Measurements from ENCODE around the gene C1orf115. TPM values are rescaled to one million over a fixed set of nuclear protein-coding genes. Genes with fewer than 3 reads are reported as not detected.

The C1orf115 gene
- total and polyA plus RNA-seq, 9 of the 15 experiments (the other 6 are each of a cell fraction or from before 2014, with no cell fraction given) = not detected

Other genes with a start within 250 kb of the C1orf115 start
- gene MARK1, start 162.2 kb upstream of the C1orf115 start, total RNA-seq (2014; rRNA removed) = not detected in 2 replicates
- gene MARK1, start 162.2 kb upstream of the C1orf115 start, total RNA-seq (2014; rRNA removed; fragmentation: Illumina TruSeq; extraction: Trizol) = not detected in 2 replicates
- not detected in 2 replicates for gene MARK1, start 162.2 kb upstream of the C1orf115 start, total RNA-seq (2015; rRNA removed; fragmentation: Illumina TruSeq; extraction: Trizol)
- gene MARK1, start 162.2 kb upstream of the C1orf115 start, total RNA-seq (2021) = not detected in 2 replicates
- gene MARK1, start 162.2 kb upstream of the C1orf115 start, polyA plus RNA-seq (2011; rRNA removed) = not detected in 2 replicates
- gene MARK1, start 162.2 kb upstream of the C1orf115 start, polyA plus RNA-seq (2014; fragmentation: Illumina TruSeq; extraction: Trizol) = not detected in 2 replicates
- not detected for gene MARK1, start 162.2 kb upstream of the C1orf115 start, polyA plus RNA-seq (2014; fragmentation: Nextera tagmentation; extraction: Ambion mirVana)
- gene MARK1, start 162.2 kb upstream of the C1orf115 start, polyA plus RNA-seq (2014; rRNA removed) = not detected in 2 replicates
- gene MTARC2, start 58.0 kb downstream of the C1orf115 start, total RNA-seq (2014; rRNA removed) = not detected in 2 replicates
- gene MTARC2, start 58.0 kb downstream of the C1orf115 start, total RNA-seq (2014; rRNA removed; fragmentation: Illumina TruSeq; extraction: Trizol) = not detected in 2 replicates
- gene MTARC2, start 58.0 kb downstream of the C1orf115 start, total RNA-seq (2015; rRNA removed; fragmentation: Illumina TruSeq; extraction: Trizol) = not detected in 2 replicates
- 0.11 and 0.35 TPM in 2 replicates for gene MTARC2, start 58.0 kb downstream of the C1orf115 start, total RNA-seq (2021)
- not detected in 2 replicates for gene MTARC2, start 58.0 kb downstream of the C1orf115 start, polyA plus RNA-seq (2011; rRNA removed)
- gene MTARC2, start 58.0 kb downstream of the C1orf115 start, polyA plus RNA-seq (2014; fragmentation: Illumina TruSeq; extraction: Trizol) = not detected in 2 replicates
- gene MTARC2, start 58.0 kb downstream of the C1orf115 start, polyA plus RNA-seq (2014; fragmentation: Nextera tagmentation; extraction: Ambion mirVana) = under 1 TPM in 1 of 2 experiments, not detected in 1; 0.03 TPM
- not detected in 2 replicates for gene MTARC2, start 58.0 kb downstream of the C1orf115 start, polyA plus RNA-seq (2014; rRNA removed)
- gene MTARC1, start 96.5 kb downstream of the C1orf115 start, total RNA-seq (2014; rRNA removed) = not detected in 2 replicates
- not detected in 2 replicates for gene MTARC1, start 96.5 kb downstream of the C1orf115 start, total RNA-seq (2014; rRNA removed; fragmentation: Illumina TruSeq; extraction: Trizol)
- not detected in 2 replicates for gene MTARC1, start 96.5 kb downstream of the C1orf115 start, total RNA-seq (2015; rRNA removed; fragmentation: Illumina TruSeq; extraction: Trizol)
- gene MTARC1, start 96.5 kb downstream of the C1orf115 start, total RNA-seq (2021) = 0.11 TPM in 1 of 2 replicates, not detected in the other
- gene MTARC1, start 96.5 kb downstream of the C1orf115 start, polyA plus RNA-seq (2011; rRNA removed) = 0.14 TPM in 1 of 2 replicates, not detected in the other
- not detected in 2 replicates for gene MTARC1, start 96.5 kb downstream of the C1orf115 start, polyA plus RNA-seq (2014; fragmentation: Illumina TruSeq; extraction: Trizol)
- under 1 TPM in 1 of 2 experiments, not detected in 1; 0.07 TPM for gene MTARC1, start 96.5 kb downstream of the C1orf115 start, polyA plus RNA-seq (2014; fragmentation: Nextera tagmentation; extraction: Ambion mirVana)
- gene MTARC1, start 96.5 kb downstream of the C1orf115 start, polyA plus RNA-seq (2014; rRNA removed) = not detected in 2 replicates
- 2.2 and 2.6 TPM in 2 replicates for gene HLX, start 189.1 kb downstream of the C1orf115 start, total RNA-seq (2014; rRNA removed)
- 0.69 and 0.70 TPM in 2 replicates for gene HLX, start 189.1 kb downstream of the C1orf115 start, total RNA-seq (2014; rRNA removed; fragmentation: Illumina TruSeq; extraction: Trizol)
- gene HLX, start 189.1 kb downstream of the C1orf115 start, total RNA-seq (2015; rRNA removed; fragmentation: Illumina TruSeq; extraction: Trizol) = 1.2 and 1.7 TPM in 2 replicates
- 2.3 and 3.0 TPM in 2 replicates for gene HLX, start 189.1 kb downstream of the C1orf115 start, total RNA-seq (2021)
- 0.05 and 0.21 TPM in 2 replicates for gene HLX, start 189.1 kb downstream of the C1orf115 start, polyA plus RNA-seq (2011; rRNA removed)
- 1.6 and 2.8 TPM in 2 replicates for gene HLX, start 189.1 kb downstream of the C1orf115 start, polyA plus RNA-seq (2014; fragmentation: Illumina TruSeq; extraction: Trizol)
- gene HLX, start 189.1 kb downstream of the C1orf115 start, polyA plus RNA-seq (2014; fragmentation: Nextera tagmentation; extraction: Ambion mirVana) = under 1 TPM; 0.10 TPM
- 1.7 and 2.4 TPM in 2 replicates for gene HLX, start 189.1 kb downstream of the C1orf115 start, polyA plus RNA-seq (2014; rRNA removed)